ENCODE results near the gene ZNF594. TPM values are rescaled to one million over a fixed set of nuclear protein-coding genes. Genes with fewer than 3 reads are reported as not detected.
"Not testable (repeated sequence)": the region's sequence is repeated elsewhere in the genome, so short reads cannot be mapped to it uniquely, and the experiment has no call there.

Gene ZNF594
- total RNA-seq, 1 experiment from 2014 or later = 1.7 TPM

DNA sequence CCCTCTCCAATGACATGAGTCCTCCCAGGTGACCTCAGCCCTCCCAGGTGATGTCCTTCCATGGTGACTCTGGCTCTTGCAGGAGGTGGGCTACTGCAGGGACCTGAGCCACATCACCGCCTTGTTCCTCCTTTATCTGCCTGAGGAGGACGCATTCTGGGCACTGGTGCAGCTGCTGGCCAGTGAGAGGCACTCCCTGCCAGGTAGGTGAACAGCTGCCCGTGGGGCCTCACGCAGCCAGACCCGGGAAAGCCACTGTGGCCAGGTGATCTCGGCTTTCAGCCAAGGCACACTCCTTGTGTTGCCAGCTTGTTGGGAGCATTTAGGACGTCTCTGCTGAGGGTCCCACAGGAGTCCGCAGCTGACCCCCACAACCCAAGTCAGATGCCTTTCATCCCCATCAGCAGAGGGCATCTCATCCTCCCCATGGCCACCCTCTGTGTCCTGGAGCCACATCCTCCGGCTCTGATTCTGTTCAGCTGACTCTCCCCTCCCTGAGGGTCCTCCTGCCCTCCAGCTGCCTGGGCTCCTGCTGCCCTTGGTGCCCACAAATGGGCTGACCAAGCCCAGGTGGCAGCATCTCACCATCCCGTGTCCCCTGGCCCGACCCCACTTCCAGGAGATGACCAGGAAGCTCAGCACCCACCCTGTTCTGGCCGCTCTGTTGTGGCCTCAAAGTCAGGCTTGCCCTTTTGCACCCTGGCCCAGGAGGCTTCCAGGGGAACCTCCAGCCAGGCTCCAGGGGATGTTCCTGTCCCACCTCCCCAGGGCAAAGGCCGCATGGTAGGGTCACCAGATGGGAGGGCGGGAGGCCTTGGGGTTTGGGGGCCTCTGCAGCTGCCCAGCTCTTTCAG is 55.7 kb downstream of the ZNF594 start:
- no peaks in the 10 kb centered on the region for H3K36me3 ChIP-seq (ENCODE audit: low read depth, low read length)
- H3K4me3 ChIP-seq (ENCODE audit: low read length) = no peak overlapping the region
- intact Hi-C loops (cut with micrococcal nuclease) = no loop called here
- H3K27me3 ChIP-seq (ENCODE audit: low read length) = no peaks in the 10 kb centered on the region
- ChIA-PET POLR2A (ENCODE audit: unreplicated experiment) (no interaction called here), CTCF (no interaction called here)
- no peaks in the 10 kb centered on the region for H4K20me1 ChIP-seq (ENCODE audit: low read length)
- TF ChIP-seq EZH2 (IDR thresholded peaks at IDR 0.05; ENCODE audit: low read length, unreplicated experiment) = no peak
- TF ChIP-seq EZH2phosphoT487 (IDR thresholded peaks at IDR 0.05; ENCODE audit: borderline replicate concordance, low read length) = no peak
- TF ChIP-seq, protein P1, sequence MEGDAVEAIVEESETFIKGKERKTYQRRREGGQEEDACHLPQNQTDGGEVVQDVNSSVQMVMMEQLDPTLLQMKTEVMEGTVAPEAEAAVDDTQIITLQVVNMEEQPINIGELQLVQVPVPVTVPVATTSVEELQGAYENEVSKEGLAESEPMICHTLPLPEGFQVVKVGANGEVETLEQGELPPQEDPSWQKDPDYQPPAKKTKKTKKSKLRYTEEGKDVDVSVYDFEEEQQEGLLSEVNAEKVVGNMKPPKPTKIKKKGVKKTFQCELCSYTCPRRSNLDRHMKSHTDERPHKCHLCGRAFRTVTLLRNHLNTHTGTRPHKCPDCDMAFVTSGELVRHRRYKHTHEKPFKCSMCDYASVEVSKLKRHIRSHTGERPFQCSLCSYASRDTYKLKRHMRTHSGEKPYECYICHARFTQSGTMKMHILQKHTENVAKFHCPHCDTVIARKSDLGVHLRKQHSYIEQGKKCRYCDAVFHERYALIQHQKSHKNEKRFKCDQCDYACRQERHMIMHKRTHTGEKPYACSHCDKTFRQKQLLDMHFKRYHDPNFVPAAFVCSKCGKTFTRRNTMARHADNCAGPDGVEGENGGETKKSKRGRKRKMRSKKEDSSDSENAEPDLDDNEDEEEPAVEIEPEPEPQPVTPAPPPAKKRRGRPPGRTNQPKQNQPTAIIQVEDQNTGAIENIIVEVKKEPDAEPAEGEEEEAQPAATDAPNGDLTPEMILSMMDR (conservative IDR thresholded peaks at IDR 0.05; ENCODE audit: low read depth, low read length) = no peak
- no peaks in the 10 kb centered on the region for H3F3A ChIP-seq (ENCODE audit: low read length, unreplicated experiment)
- no peaks in the 10 kb centered on the region for H3K4me1 ChIP-seq (ENCODE audit: insufficient read depth, low read length)
- ATAC-seq = no peak
- no peak overlapping the region for H3K27ac ChIP-seq (ENCODE audit: low read length)
- no peak for DNase-seq
- H2AFZ ChIP-seq (ENCODE audit: low read length) = no peak overlapping the region
- BruUV-seq (replicated peaks) = no TSS peak
- no peaks in the 10 kb centered on the region for H3K9me2 ChIP-seq (replicated peaks; ENCODE audit: low read length)
- H3K9me3 ChIP-seq (ENCODE audit: low read length) = no peaks in the 10 kb centered on the region
- no peaks in the 10 kb centered on the region for H3K79me2 ChIP-seq (ENCODE audit: low read length)
- H3K9ac ChIP-seq (ENCODE audit: low read length) = no peak overlapping the region
- H3K4me2 ChIP-seq (ENCODE audit: low read length) = no peak overlapping the region

DNA sequence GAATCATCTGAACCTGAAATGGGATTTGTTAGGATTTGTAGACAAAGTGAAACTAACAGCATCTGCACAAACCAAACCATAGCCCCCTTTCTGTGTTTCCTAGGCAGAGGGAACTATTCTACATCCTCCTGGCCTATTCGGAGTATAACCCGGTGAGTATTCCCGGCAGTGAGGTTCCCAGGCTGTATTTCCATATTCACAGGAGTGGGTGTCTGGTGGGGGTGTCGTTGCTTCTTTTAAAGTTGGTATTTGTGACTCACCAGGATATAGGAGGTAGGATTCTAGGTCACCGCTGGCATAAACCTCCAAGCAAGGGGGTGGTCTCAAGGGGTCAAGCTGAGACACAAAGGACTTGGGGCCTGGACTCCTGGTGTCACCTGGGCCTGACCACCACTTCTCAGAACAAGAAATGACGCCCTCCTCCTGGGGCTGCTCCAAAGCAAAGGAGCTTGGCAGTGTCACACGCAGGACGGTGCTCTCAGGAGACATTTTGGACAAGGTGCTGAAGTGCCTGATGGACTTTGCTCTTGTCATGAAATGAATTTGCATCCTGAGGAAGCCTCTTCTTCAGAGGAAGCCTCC is 56.4 kb downstream of the ZNF594 start:
- H3K27me3 ChIP-seq (ENCODE audit: low read length); H3K4me3 ChIP-seq (ENCODE audit: low read length); BruUV-seq (replicated peaks); H3K4me1 ChIP-seq (ENCODE audit: insufficient read depth, low read length); H3K9ac ChIP-seq (ENCODE audit: low read length); intact Hi-C loops (cut with micrococcal nuclease); ATAC-seq; H3K9me3 ChIP-seq (ENCODE audit: low read length); H3K4me2 ChIP-seq (ENCODE audit: low read length); DNase-seq; H3K9me2 ChIP-seq (replicated peaks; ENCODE audit: low read length); CTCF ChIA-PET; H3K36me3 ChIP-seq (ENCODE audit: low read depth, low read length); H2AFZ ChIP-seq (ENCODE audit: low read length); H3F3A ChIP-seq (ENCODE audit: low read length, unreplicated experiment); H3K27ac ChIP-seq (ENCODE audit: low read length); POLR2A ChIA-PET (ENCODE audit: unreplicated experiment); H4K20me1 ChIP-seq (ENCODE audit: low read length); H3K79me2 ChIP-seq (ENCODE audit: low read length): not testable (repeated sequence)

DNA sequence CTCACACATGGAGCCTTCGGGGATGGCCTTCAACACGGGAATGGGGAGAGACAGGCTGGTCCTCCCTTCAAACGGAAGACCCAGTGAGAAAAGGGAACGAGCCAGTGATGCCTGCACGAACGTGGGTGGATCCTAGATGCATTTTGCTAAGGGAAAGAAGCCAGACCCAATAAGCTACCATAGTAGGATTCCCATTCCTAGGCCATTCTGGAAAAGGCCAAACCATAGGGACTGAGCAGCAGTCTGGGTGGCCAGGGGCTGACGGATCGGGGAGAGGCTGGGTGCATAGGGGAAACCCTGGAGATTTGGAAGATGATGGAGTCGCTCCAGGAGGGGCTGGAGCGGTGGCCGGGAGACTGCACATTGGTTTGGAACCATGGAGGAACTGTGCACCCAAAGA is 57.1 kb downstream of the ZNF594 start:
- H3K79me2 ChIP-seq (ENCODE audit: low read length); H3K36me3 ChIP-seq (ENCODE audit: low read depth, low read length); DNase-seq; H3K4me2 ChIP-seq (ENCODE audit: low read length); H3K9ac ChIP-seq (ENCODE audit: low read length); H2AFZ ChIP-seq (ENCODE audit: low read length); H3K27ac ChIP-seq (ENCODE audit: low read length); CTCF ChIA-PET; H3K9me3 ChIP-seq (ENCODE audit: low read length); BruUV-seq (replicated peaks); intact Hi-C loops (cut with micrococcal nuclease); H3F3A ChIP-seq (ENCODE audit: low read length, unreplicated experiment); H4K20me1 ChIP-seq (ENCODE audit: low read length); H3K4me3 ChIP-seq (ENCODE audit: low read length); ATAC-seq; POLR2A ChIA-PET (ENCODE audit: unreplicated experiment); H3K9me2 ChIP-seq (replicated peaks; ENCODE audit: low read length); H3K4me1 ChIP-seq (ENCODE audit: insufficient read depth, low read length); H3K27me3 ChIP-seq (ENCODE audit: low read length): not testable (repeated sequence)

DNA sequence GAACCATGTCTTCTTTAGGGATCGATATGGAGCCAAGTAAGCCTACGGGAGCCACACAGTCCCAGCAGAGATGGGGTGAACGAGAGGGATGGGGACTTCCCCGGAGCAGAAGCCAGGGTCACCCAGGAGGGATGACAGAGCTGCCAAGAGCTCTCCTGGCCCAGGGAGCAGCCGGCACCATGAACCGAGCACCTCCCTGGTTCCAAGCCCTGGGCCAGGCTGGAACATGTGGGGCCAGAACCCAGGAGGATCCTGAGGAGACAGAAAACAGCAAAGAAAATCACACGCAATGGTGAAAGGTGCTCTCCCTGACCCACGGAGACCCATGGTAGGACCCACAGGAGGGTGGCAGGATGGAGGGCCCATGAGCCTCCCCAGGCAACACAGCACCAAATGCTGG is 57.7 kb downstream of the ZNF594 start:
- DNase-seq; H3F3A ChIP-seq (ENCODE audit: low read length, unreplicated experiment); H2AFZ ChIP-seq (ENCODE audit: low read length); CTCF ChIA-PET; H3K4me2 ChIP-seq (ENCODE audit: low read length); intact Hi-C loops (cut with micrococcal nuclease); H3K4me1 ChIP-seq (ENCODE audit: insufficient read depth, low read length); H3K9me2 ChIP-seq (replicated peaks; ENCODE audit: low read length); H3K27me3 ChIP-seq (ENCODE audit: low read length); H3K4me3 ChIP-seq (ENCODE audit: low read length); H4K20me1 ChIP-seq (ENCODE audit: low read length); H3K79me2 ChIP-seq (ENCODE audit: low read length); POLR2A ChIA-PET (ENCODE audit: unreplicated experiment); H3K9ac ChIP-seq (ENCODE audit: low read length); BruUV-seq (replicated peaks); H3K36me3 ChIP-seq (ENCODE audit: low read depth, low read length); ATAC-seq; H3K27ac ChIP-seq (ENCODE audit: low read length); H3K9me3 ChIP-seq (ENCODE audit: low read length): not testable (repeated sequence)
